Occipital lobe (tissue), 2 donors: ENCODE results near the gene ADAMTS18. TPM values are rescaled to one million over a fixed set of nuclear protein-coding genes. Genes with fewer than 3 reads are reported as not detected.

ENCODE experiments used
- DNase-seq: peaks from one replicate; lab custom pipeline; 2025; lab: John Stamatoyannopoulos, UW
- total RNA-seq: library from RNA; depleted of rRNA; stranded (reverse); fragments of >200 nt; gene quantifications from one replicate; pipeline ENCODE4 v1.2.3, GENCODE V29; 2014

ADAMTS18 gene
- total RNA-seq, 1 donor from 2014 or later = 0.31 TPM

- DNase-seq = no peak
Observed at GRCh38 chr16:77393955-77394354, 40.9 kb downstream of the ADAMTS18 start.

- DNase-seq = no peak
Observed at GRCh38 chr16:77387815-77388209, 47.0 kb downstream of the ADAMTS18 start.

- DNase-seq = no peak
Observed at GRCh38 chr16:77386831-77387814, 47.7 kb downstream of the ADAMTS18 start.

GRCh38 chr16:77385481-77385880 is 49.4 kb downstream of the ADAMTS18 start:
- no peak for DNase-seq

- no peak for DNase-seq
Observed at GRCh38 chr16:77383606-77384187, 51.1 kb downstream of the ADAMTS18 start.

GRCh38 chr16:77376358-77376757 is 58.5 kb downstream of the ADAMTS18 start:
- no peak for DNase-seq

GRCh38 chr16:77375396-77375795 is 59.4 kb downstream of the ADAMTS18 start:
- DNase-seq = no peak

- no peak for DNase-seq
Observed at GRCh38 chr16:77374384-77374783, 60.5 kb downstream of the ADAMTS18 start.

- no peak for DNase-seq
Observed at GRCh38 chr16:77373726-77374125, 61.1 kb downstream of the ADAMTS18 start.

- no peak for DNase-seq
Observed at GRCh38 chr16:77364770-77365169, 70.1 kb downstream of the ADAMTS18 start.

- no peak for DNase-seq
Observed at GRCh38 chr16:77359065-77359502, 75.8 kb downstream of the ADAMTS18 start.

GRCh38 chr16:77353587-77354263 is 81.1 kb downstream of the ADAMTS18 start:
- no peak for DNase-seq

- no peak for DNase-seq
Observed at GRCh38 chr16:77344341-77344740, 90.5 kb downstream of the ADAMTS18 start.

GRCh38 chr16:77336637-77337036 is 98.2 kb downstream of the ADAMTS18 start:
- DNase-seq = no peak

GRCh38 chr16:77335652-77336234 is 99.1 kb downstream of the ADAMTS18 start:
- no peak for DNase-seq

GRCh38 chr16:77332792-77333191 is 102.0 kb downstream of the ADAMTS18 start:
- no peak for DNase-seq

GRCh38 chr16:77331802-77332586 is 102.8 kb downstream of the ADAMTS18 start:
- DNase-seq = no peak

- DNase-seq = no peak
Observed at GRCh38 chr16:77331043-77331442, 103.8 kb downstream of the ADAMTS18 start.

- DNase-seq = no peak
Observed at GRCh38 chr16:77330332-77331042, 104.3 kb downstream of the ADAMTS18 start.

GRCh38 chr16:77328768-77329167 is 106.1 kb downstream of the ADAMTS18 start:
- no peak for DNase-seq
